Pancreas (tissue), 10 donors: Measurements from ENCODE around the gene NCAPD3. TPM values are rescaled to one million over a fixed set of nuclear protein-coding genes. Genes with fewer than 3 reads are reported as not detected.
A peak's percentile ranks its signal among the peaks of the same experiment; 100 is the strongest.

Experiments
- ATAC-seq, 4 donors: fragments of 200-7000 bp; cut with Tn5 transposase; one replicate each; pipeline versions ENCODE4 v1.8.0 to v1.9.1; 2020; ENCODE audit warnings: mild to moderate bottlenecking in 4 of 4, moderate library complexity in 4 of 4
- DNase-seq, 6 donors: peaks; one replicate each; pipeline ENCODE4 v3.0.0-alpha.2; 2020
- FAIRE-seq: peaks from 2 replicates; lab custom pipeline; 2012; peaks lifted over from hg19 to GRCh38; lab: Jason Lieb, UNC
- H3K27ac ChIP-seq, 4 donors: fragments of 200-600 bp; sonication (generic); 1 replicate in 3 of 4; 2 replicates in 1 of 4; pipeline versions ENCODE4 v1.5.0 to v1.8.0; 2020
- H3K27me3 ChIP-seq, 4 donors: fragments of 200-600 bp; one replicate each; pipeline ENCODE4 v1.8.0; 2021
- H3K36me3 ChIP-seq, 3 donors: fragments of 200-600 bp; sonication (generic) in 1 of 3; one replicate each; pipeline versions ENCODE4 v1.5.0 to v1.8.0; 2020 to 2021
- H3K4me1 ChIP-seq, 3 donors: fragments of 200-600 bp; one replicate each; pipeline ENCODE4 v1.8.0; 2021
- H3K4me3 ChIP-seq, 4 donors: fragments of 200-600 bp; sonication (generic) in 2 of 4; one replicate each; pipeline versions ENCODE4 v1.5.0 to v1.8.0; 2020 to 2021
- H3K9me3 ChIP-seq, 4 donors: fragments of 200-600 bp; one replicate each; pipeline ENCODE4 v1.8.0; 2021
- WGBS, 2 donors: extraction: QIAGEN DNeasy Blood & Tissue Kit; methylation state at CpG; one replicate each; pipeline ENCODE4 v1.1.7; 2013; 5-methylcytosine and 5-hydroxymethylcytosine counted together
- intact Hi-C, 3 donors: fragments of 100-400 bp; cut with DNase I; formaldehyde crosslinking; loops; one replicate each; pipeline versions ENCODE4 v1.11.1 to v1.14.2; 2022
- polyA plus RNA-seq, 2 donors: library from polyadenylated mRNA; stranded (reverse); fragments of 200-250 nt; gene quantifications; one replicate each; pipeline ENCODE4 v1.2.3, GENCODE V29; 2013
- total RNA-seq, 6 donors: library from RNA; stranded (reverse); fragmentation: NEBNext Ultra II Directional in 4 of 6; extraction: Animal tissue kit (Norgen Biotek cat#: 25700) in 4 of 6; gene quantifications; one replicate each; pipeline versions ENCODE4 v1.2.1 to v1.2.4, GENCODE V29; 2021 to 2023
- TF ChIP-seq, protein P1 (sequence below), 4 donors: fragments of 200-600 bp; sonication (generic) in 3 of 4; IDR thresholded peaks; one replicate each; pipeline versions ENCODE4 v1.5.0 to v1.8.0; 2021; ENCODE audit warnings: antibody characterized with exemption in 4 of 4
- donor health status: healthy with polysubstance abuse.
- donor health status: DM: no; HTN: no; CAD: no; lungs with moderate emphysema.
- donor health status: DM: no; HTN: no; CAD: no.
- donor health status: control.
- donor health status: control.
- donor health status: Bipolar disorder and iron deficiency.
- donor health status: DM: yes; HTN: yes; CAD: no.
- donor health status: DM: no; HTN: no; CAD: no.
- donor health status: DM: no; HTN: no; CAD: no.
- donor health status: DM: yes; HTN: yes; CAD: no.

NCAPD3 gene
- total and polyA plus RNA-seq, 8 donors = 4.5 to 9.5 (median 6.2) TPM

GRCh38 chr11:134271978-134272377 lies 48.2 kb upstream of the NCAPD3 start:
- DNase-seq (no peak), FAIRE-seq (no peak), ATAC-seq (no peak)
- H3K27ac ChIP-seq = no peak overlapping the region
- TF ChIP-seq, protein P1, sequence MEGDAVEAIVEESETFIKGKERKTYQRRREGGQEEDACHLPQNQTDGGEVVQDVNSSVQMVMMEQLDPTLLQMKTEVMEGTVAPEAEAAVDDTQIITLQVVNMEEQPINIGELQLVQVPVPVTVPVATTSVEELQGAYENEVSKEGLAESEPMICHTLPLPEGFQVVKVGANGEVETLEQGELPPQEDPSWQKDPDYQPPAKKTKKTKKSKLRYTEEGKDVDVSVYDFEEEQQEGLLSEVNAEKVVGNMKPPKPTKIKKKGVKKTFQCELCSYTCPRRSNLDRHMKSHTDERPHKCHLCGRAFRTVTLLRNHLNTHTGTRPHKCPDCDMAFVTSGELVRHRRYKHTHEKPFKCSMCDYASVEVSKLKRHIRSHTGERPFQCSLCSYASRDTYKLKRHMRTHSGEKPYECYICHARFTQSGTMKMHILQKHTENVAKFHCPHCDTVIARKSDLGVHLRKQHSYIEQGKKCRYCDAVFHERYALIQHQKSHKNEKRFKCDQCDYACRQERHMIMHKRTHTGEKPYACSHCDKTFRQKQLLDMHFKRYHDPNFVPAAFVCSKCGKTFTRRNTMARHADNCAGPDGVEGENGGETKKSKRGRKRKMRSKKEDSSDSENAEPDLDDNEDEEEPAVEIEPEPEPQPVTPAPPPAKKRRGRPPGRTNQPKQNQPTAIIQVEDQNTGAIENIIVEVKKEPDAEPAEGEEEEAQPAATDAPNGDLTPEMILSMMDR (IDR thresholded peaks at IDR 0.05) = no peak
- peaks cover 0 to 7% (median 0%) of the 10 kb centered on the region in 3 donors for H3K4me1 ChIP-seq
- H3K36me3 ChIP-seq = no peaks in the 10 kb centered on the region
- intact Hi-C loops = no loop called here
- H3K4me3 ChIP-seq = no peak overlapping the region
- WGBS, 2 donors = 80 to 94% methylated on average over 4 of the region's 4 CpGs
- peaks cover 0 to 40% (median 21%) of the 10 kb centered on the region in 4 donors for H3K27me3 ChIP-seq
- H3K9me3 ChIP-seq = no peaks in the 10 kb centered on the region

DNA sequence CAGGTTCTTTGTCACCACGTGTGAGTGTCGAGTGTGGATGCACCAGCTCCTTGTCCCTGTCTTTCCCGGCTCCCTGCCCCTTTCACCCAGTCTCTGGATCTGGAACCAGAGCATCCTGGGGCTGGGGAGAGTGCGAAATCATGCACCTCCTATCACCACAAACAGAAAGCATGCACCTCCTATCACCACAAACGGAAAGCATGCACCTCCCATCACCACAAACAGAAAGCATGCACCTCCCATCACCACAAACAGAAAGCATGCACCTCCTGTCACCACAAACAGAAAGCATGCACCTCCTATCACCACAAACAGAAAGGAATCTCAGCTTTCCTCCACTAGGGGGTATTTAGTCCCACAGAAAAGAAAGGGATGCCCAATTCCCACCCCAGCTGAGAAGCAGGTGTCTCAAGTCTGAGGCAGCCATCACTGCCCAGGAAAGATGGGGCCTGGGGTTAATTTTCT lies 46.5 kb upstream of the NCAPD3 start:
- no peaks in the 10 kb centered on the region for H3K4me1 ChIP-seq
- H3K4me3 ChIP-seq = no peak overlapping the region
- intact Hi-C loops = no loop called here
- TF ChIP-seq, protein P1 (IDR thresholded peaks at IDR 0.05) = no peak
- no peaks in the 10 kb centered on the region for H3K36me3 ChIP-seq
- H3K27ac ChIP-seq = no peak overlapping the region
- H3K9me3 ChIP-seq = no peaks in the 10 kb centered on the region
- no peak for DNase-seq
- FAIRE-seq = no peak
- ATAC-seq = no peak
- WGBS, 2 donors = 29% methylated on average over 5 of the region's 5 CpGs
- peaks cover 0 to 23% (median 12%) of the 10 kb centered on the region in 4 donors for H3K27me3 ChIP-seq

DNA sequence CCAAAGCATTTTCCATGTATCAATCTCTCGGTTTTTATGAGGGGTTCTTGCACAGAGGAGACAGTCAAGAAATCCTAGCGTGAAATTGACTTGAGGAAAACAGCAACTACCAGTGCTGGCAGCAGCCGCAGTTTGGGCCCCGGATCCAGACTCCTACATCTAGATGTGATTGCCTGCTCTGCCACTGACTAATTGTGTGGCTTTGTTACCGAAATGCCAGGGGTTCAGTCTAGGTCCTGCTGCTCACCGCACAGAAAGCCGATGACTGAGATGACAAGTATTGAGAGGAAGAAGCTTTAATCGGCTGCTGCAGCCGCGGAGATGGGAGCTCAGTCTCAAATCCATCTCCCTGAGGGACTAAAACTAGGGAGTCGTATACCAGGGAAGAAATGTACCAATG lies 44.2 kb upstream of the NCAPD3 start:
- H3K9me3 ChIP-seq = no peaks in the 10 kb centered on the region
- H3K36me3 ChIP-seq = no peaks in the 10 kb centered on the region
- ATAC-seq (no peak), DNase-seq (no peak), FAIRE-seq (no peak)
- H3K27me3 ChIP-seq = peaks cover 0 to 5% (median 0%) of the 10 kb centered on the region in 4 donors
- no peak overlapping the region for H3K27ac ChIP-seq
- no peak overlapping the region for H3K4me3 ChIP-seq
- TF ChIP-seq, protein P1 (IDR thresholded peaks at IDR 0.05) = no peak
- 78 to 83% methylated on average over 11 of the region's 11 CpGs for WGBS, 2 donors
- intact Hi-C loops = no loop called here
- H3K4me1 ChIP-seq = no peaks in the 10 kb centered on the region

- Histone ChIP-seq H3K27me3 (peaks cover 0 to 4% (median 0%) of the 10 kb centered on the region in 4 donors), H3K9me3 (no peaks in the 10 kb centered on the region), H3K36me3 (no peaks in the 10 kb centered on the region), H3K4me3 (no peak overlapping the region), H3K27ac (no peak overlapping the region), H3K4me1 (no peaks in the 10 kb centered on the region)
- TF ChIP-seq, protein P1 (IDR thresholded peaks at IDR 0.05) = no peak
- 67 to 71% methylated on average over 5 of the region's 5 CpGs for WGBS, 2 donors
- ATAC-seq (no peak), DNase-seq (no peak), FAIRE-seq (no peak)
- intact Hi-C loops = no loop called here
Observed at GRCh38 chr11:134267461-134267860, 43.7 kb upstream of the NCAPD3 start.

DNA sequence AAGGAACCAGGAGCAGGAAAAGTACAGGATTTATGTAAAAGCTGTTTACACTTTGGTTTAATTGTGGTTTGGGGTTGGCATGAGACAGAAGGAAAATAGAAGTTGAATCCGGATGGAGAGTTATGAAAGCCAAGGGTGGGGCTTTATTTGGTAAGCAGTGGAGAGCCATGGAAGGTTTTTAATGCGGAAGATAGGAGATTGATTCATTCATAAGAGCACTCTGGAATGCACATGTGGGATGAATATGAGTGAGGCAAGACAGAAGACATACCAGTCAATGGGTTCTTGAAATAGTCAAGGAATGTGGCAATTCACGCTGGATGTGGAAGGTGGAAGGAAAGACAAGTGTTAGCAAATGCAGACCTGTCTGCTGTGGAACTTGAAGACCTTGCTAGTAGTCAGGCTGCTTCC lies 43.1 kb upstream of the NCAPD3 start:
- TF ChIP-seq, protein P1 (IDR thresholded peaks at IDR 0.05) = no peak
- 61 to 65% methylated on average over 3 of the region's 3 CpGs for WGBS, 2 donors
- Histone ChIP-seq H3K4me3 (no peak overlapping the region), H3K9me3 (no peaks in the 10 kb centered on the region), H3K27me3 (no peaks in the 10 kb centered on the region), H3K4me1 (no peaks in the 10 kb centered on the region), H3K36me3 (peaks cover 0 to 4% (median 2%) of the 10 kb centered on the region in 3 donors), H3K27ac (no peak overlapping the region)
- DNase-seq = no peak
- ATAC-seq = peak in 2 of 4 donors; percentile 34 to 69
- no peak for FAIRE-seq
- intact Hi-C loops = no loop called here
